NT2/D1 (cell line): Measurements from ENCODE around the gene ADAM8.

Experiments
- YY1 ChIP-seq: IDR thresholded peaks from 2 replicates; pipeline ENCODE4 v1.6.1; 2011; ENCODE audit not compliant: insufficient read length, insufficient read depth
- ZNF274 ChIP-seq: IDR thresholded peaks from 2 replicates; pipeline ENCODE4 v1.6.1; 2011; ENCODE audit warnings: mild to moderate bottlenecking, low read depth, low read length

- TF ChIP-seq ZNF274 (no peak), YY1 (no peak)
These were observed 3.0 kb downstream of the ADAM8 start for GRCh38 chr10:133273534-133274143.
